Measurements from ENCODE around the gene EHMT1. TPM values are rescaled to one million over a fixed set of nuclear protein-coding genes. Genes with fewer than 3 reads are reported as not detected.

EHMT1 gene
- total RNA-seq, 1 experiment from 2014 or later = 112 TPM

- no peaks in the 10 kb centered on the region for H3K9me3 ChIP-seq (ENCODE audit: control insufficient read depth, low read depth, low read length)
These were observed 251.6 kb downstream of the EHMT1 start for GRCh38 chr9:137870432-137870831.

More at GRCh38 chr9:137870432-137870831, 251.6 kb downstream of the EHMT1 start:
- Histone ChIP-seq H4K8ac (replicated peaks; ENCODE audit: insufficient read length, low read depth, low read length) (no peak overlapping the region), H3K56ac (ENCODE audit: insufficient read length, low read depth, low read length) (no peak overlapping the region), H3K79me2 (ENCODE audit: insufficient read depth, low read length) (no peaks in the 10 kb centered on the region), H3K14ac (ENCODE audit: insufficient read depth, low read length) (no peak overlapping the region), H4K5ac (ENCODE audit: insufficient read length, low read depth, low read length) (no peak overlapping the region), H2AK5ac (ENCODE audit: insufficient read length, low read length) (no peak overlapping the region), H3K79me1 (ENCODE audit: insufficient read depth, low read depth, low read length, poor library complexity, severe bottlenecking) (no peaks in the 10 kb centered on the region), H2AFZ (ENCODE audit: low read length) (no peak overlapping the region), H2BK12ac (ENCODE audit: insufficient read length, low read depth, low read length) (no peak overlapping the region), H4K20me1 (ENCODE audit: control insufficient read depth, insufficient read depth, insufficient read length) (no peaks in the 10 kb centered on the region), H2BK15ac (ENCODE audit: low read depth, low read length) (no peak overlapping the region), H3K18ac (ENCODE audit: insufficient read length, low read depth, low read length) (no peak overlapping the region), H3K23me2 (ENCODE audit: insufficient read length, low read depth, low read length, poor library complexity, severe bottlenecking) (no peaks in the 10 kb centered on the region), H3T11ph (ENCODE audit: low read length) (no peak overlapping the region), H3K23ac (ENCODE audit: insufficient read length, low read depth, low read length) (no peak overlapping the region), H3K27ac (ENCODE audit: insufficient read length, low read depth, low read length) (no peak overlapping the region), H3K4me1 (ENCODE audit: insufficient read depth, low read length) (no peaks in the 10 kb centered on the region), H2BK120ac (ENCODE audit: low read depth, low read length, poor library complexity, severe bottlenecking) (no peak overlapping the region), H3K9ac (ENCODE audit: extremely low read depth, insufficient read length, low read length) (no peak overlapping the region), H3K27me3 (ENCODE audit: insufficient read depth, low read length) (no peaks in the 10 kb centered on the region), H3K4me2 (ENCODE audit: insufficient read depth, insufficient read length, low read length) (no peak overlapping the region), H4K91ac (ENCODE audit: insufficient read length, low read depth, low read length) (no peak overlapping the region), H2BK20ac (ENCODE audit: low read depth, low read length, poor library complexity, severe bottlenecking) (no peak overlapping the region), H3K4ac (ENCODE audit: low read depth, low read length) (no peak overlapping the region), H2BK5ac (ENCODE audit: insufficient read length, low read length) (no peak overlapping the region)
- Mint-ChIP-seq H3K27me3 (ENCODE audit: low read depth) (peaks cover 38% of the 10 kb centered on the region), H3K36me3 (ENCODE audit: insufficient read depth in 1 of 3, low read depth in 3 of 3) (no peaks in the 10 kb centered on the region), H3K4me1 (no peaks in the 10 kb centered on the region), H3K27ac (no peak overlapping the region), H3K9me3 (no peaks in the 10 kb centered on the region; a peak in 1 of 5 replicates), H3K4me3 (no peak overlapping the region)
- WGBS (ENCODE audit: extremely low coverage, insufficient read length, low lambda C conversion rate) = no CpG with 5 or more reads among the region's 3 CpGs
- no peak for TF ChIP-seq CTCF (conservative IDR thresholded peaks at IDR 0.05)
- DNase-seq = no peak

Data from H9 (cell line).